SK-N-SH treated with all-trans-retinoic acid at 6 μM for 48 hours (cell line): ENCODE measurements around the gene CTBP2.

ENCODE experiments used
- ARNTL ChIP-seq: fragments of 450-650 bp; formaldehyde crosslinking; IDR thresholded peaks from 2 replicates; pipeline ENCODE4 v1.5.0; 2020; ENCODE audit warnings: low read depth, mild to moderate bottlenecking, moderate library complexity, borderline replicate concordance
- CSDC2 ChIP-seq: fragments of 250-450 bp; sonication (Bioruptor Pico); IDR thresholded peaks from 2 replicates; pipeline ENCODE4 v1.5.0; 2020; ENCODE audit warnings: mild to moderate bottlenecking, moderate library complexity
- ESRRG ChIP-seq: fragments of 250-450 bp; sonication (Bioruptor Pico); IDR thresholded peaks from 2 replicates; pipeline ENCODE4 v1.6.1; 2021; ENCODE audit warnings: mild to moderate bottlenecking
- PPARA ChIP-seq: fragments of 250-450 bp; sonication (Bioruptor Pico); IDR thresholded peaks from 2 replicates; pipeline ENCODE4 v1.5.0; 2020; ENCODE audit warnings: mild to moderate bottlenecking, borderline replicate concordance
- RARB ChIP-seq: fragments of 250-450 bp; sonication (Bioruptor Pico); IDR thresholded peaks from 2 replicates; pipeline ENCODE4 v1.8.0; 2021; ENCODE audit warnings: mild to moderate bottlenecking, moderate library complexity
- SNAI2 ChIP-seq: fragments of 250-450 bp; sonication (Bioruptor Pico); IDR thresholded peaks from 2 replicates; pipeline ENCODE4 v1.5.0; 2020; ENCODE audit warnings: mild to moderate bottlenecking, moderate library complexity
- TCF4 ChIP-seq: fragments of 250-450 bp; sonication (Bioruptor Pico); IDR thresholded peaks from 2 replicates; pipeline ENCODE4 v1.8.0; 2021; ENCODE audit warnings: mild to moderate bottlenecking, moderate library complexity, borderline replicate concordance
- ZFP30 ChIP-seq: fragments of 450-650 bp; formaldehyde crosslinking; IDR thresholded peaks from 2 replicates; pipeline ENCODE4 v1.5.0; 2022; ENCODE audit warnings: mild to moderate bottlenecking, moderate library complexity
- ZNF8 ChIP-seq: fragments of 450-650 bp; formaldehyde crosslinking; IDR thresholded peaks from 2 replicates; pipeline ENCODE4 v1.5.0; 2020; ENCODE audit warnings: mild to moderate bottlenecking, moderate library complexity
- TF ChIP-seq, protein P1 (sequence below): fragments of 250-450 bp; sonication (Bioruptor Pico); IDR thresholded peaks from 2 replicates; pipeline ENCODE4 v1.8.0; 2020; ENCODE audit warnings: mild to moderate bottlenecking, moderate library complexity, borderline replicate concordance
- TF ChIP-seq, protein P2 (sequence below): fragments of 250-450 bp; sonication (Bioruptor Pico); IDR thresholded peaks from 2 replicates; pipeline ENCODE4 v1.5.1; 2021; ENCODE audit warnings: mild to moderate bottlenecking, moderate library complexity

DNA sequence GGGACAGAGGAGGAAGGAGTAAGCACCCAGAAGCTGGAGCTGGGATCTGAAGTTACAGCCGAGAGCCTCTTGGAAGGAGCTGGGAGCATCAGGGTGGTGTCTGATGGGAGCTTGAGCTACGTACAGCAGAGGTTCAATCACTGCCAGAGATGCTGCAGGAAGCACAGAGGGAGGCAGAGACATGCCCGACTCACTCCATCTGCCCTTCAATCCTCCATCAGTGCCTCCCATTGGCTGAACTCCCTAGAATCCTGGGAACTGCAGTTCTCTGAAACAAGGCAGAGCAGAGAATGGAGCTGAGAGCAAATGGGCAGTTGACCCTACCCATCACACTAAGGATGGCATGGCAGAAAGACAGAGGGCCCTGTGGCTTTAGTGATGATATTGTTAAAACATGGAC lies 40.0 kb upstream of the CTBP2 start:
- TF ChIP-seq, protein P1, sequence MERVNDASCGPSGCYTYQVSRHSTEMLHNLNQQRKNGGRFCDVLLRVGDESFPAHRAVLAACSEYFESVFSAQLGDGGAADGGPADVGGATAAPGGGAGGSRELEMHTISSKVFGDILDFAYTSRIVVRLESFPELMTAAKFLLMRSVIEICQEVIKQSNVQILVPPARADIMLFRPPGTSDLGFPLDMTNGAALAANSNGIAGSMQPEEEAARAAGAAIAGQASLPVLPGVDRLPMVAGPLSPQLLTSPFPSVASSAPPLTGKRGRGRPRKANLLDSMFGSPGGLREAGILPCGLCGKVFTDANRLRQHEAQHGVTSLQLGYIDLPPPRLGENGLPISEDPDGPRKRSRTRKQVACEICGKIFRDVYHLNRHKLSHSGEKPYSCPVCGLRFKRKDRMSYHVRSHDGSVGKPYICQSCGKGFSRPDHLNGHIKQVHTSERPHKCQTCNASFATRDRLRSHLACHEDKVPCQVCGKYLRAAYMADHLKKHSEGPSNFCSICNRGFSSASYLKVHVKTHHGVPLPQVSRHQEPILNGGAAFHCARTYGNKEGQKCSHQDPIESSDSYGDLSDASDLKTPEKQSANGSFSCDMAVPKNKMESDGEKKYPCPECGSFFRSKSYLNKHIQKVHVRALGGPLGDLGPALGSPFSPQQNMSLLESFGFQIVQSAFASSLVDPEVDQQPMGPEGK (CRISPR knock-in tag), result no peak
- TF ChIP-seq CSDC2 (CRISPR knock-in tag), result no peak
- no peak for TF ChIP-seq TCF4 (CRISPR knock-in tag)
- TF ChIP-seq PPARA (CRISPR knock-in tag), result no peak
- TF ChIP-seq RARB, result no peak
- TF ChIP-seq ARNTL (CRISPR knock-in tag), result no peak
- TF ChIP-seq SNAI2 (CRISPR knock-in tag), result no peak
- TF ChIP-seq ZFP30 (CRISPR knock-in tag), result no peak
- no peak for TF ChIP-seq ZNF8
- TF ChIP-seq, protein P2, sequence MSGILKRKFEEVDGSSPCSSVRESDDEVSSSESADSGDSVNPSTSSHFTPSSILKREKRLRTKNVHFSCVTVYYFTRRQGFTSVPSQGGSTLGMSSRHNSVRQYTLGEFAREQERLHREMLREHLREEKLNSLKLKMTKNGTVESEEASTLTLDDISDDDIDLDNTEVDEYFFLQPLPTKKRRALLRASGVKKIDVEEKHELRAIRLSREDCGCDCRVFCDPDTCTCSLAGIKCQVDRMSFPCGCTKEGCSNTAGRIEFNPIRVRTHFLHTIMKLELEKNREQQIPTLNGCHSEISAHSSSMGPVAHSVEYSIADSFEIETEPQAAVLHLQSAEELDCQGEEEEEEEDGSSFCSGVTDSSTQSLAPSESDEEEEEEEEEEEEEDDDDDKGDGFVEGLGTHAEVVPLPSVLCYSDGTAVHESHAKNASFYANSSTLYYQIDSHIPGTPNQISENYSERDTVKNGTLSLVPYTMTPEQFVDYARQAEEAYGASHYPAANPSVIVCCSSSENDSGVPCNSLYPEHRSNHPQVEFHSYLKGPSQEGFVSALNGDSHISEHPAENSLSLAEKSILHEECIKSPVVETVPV (CRISPR knock-in tag), result no peak
- TF ChIP-seq ESRRG (CRISPR knock-in tag), result no peak
